HepG2 (cell line): ENCODE results near the gene ARPC1B. TPM values are rescaled to one million over a fixed set of nuclear protein-coding genes. Genes with fewer than 3 reads are reported as not detected.

Experiments used
- AHR ChIP-seq: IDR thresholded peaks from 2 replicates; pipeline ENCODE4 v1.6.1; 2018; ENCODE audit warnings: missing genetic modification reagents, missing compliant biosample characterization
- ARNT2 ChIP-seq: sonication (generic); formaldehyde crosslinking; IDR thresholded peaks from 2 replicates; pipeline ENCODE4 v1.8.0; 2022; ENCODE audit warnings: mild to moderate bottlenecking, low read depth, missing genetic modification reagents, moderate library complexity
- ATF7 ChIP-seq, 2 experiments: fragments of 450-650 bp in 1 of 2; sonication (generic) in 1 of 2; formaldehyde crosslinking in 1 of 2; IDR thresholded peaks; 2 replicates each; pipeline versions ENCODE4 v1.4.0 to v1.6.1; 2016 to 2020; ENCODE audit warnings: antibody characterized with exemption in 1 of 2, mild to moderate bottlenecking in 1 of 2, missing genetic modification reagents in 1 of 2
- ATF7-NPFF ChIP-seq: sonication (generic); formaldehyde crosslinking; IDR thresholded peaks from 2 replicates; pipeline ENCODE4 v1.8.1; 2023; ENCODE audit warnings: mild to moderate bottlenecking, low read depth, missing genetic modification reagents, moderate library complexity
- ATRX ChIP-seq: sonication (generic); formaldehyde crosslinking; IDR thresholded peaks from 2 replicates; pipeline ENCODE4 v1.4.0; 2020; ENCODE audit warnings: missing genetic modification reagents, borderline replicate concordance
- EED ChIP-seq: sonication (generic); formaldehyde crosslinking; IDR thresholded peaks from 2 replicates; pipeline ENCODE4 v1.5.0; 2020; ENCODE audit warnings: mild to moderate bottlenecking, missing genetic modification reagents
- FOXO1 ChIP-seq: sonication (generic); formaldehyde crosslinking; IDR thresholded peaks from 2 replicates; pipeline ENCODE4 v1.4.0; 2020; ENCODE audit warnings: missing genetic modification reagents
- KMT2A ChIP-seq: sonication (generic); formaldehyde crosslinking; IDR thresholded peaks from 2 replicates; pipeline ENCODE4 v1.4.0; 2020; ENCODE audit warnings: missing genetic modification reagents
- NCOA2 ChIP-seq: sonication (generic); formaldehyde crosslinking; IDR thresholded peaks from 2 replicates; pipeline ENCODE4 v1.8.0; 2022; ENCODE audit warnings: inconsistent platforms
- NFKB2 ChIP-seq: sonication (generic); formaldehyde crosslinking; IDR thresholded peaks from 2 replicates; pipeline ENCODE4 v1.4.0; 2020; ENCODE audit warnings: missing genetic modification reagents, borderline replicate concordance
- PAF1 ChIP-seq: IDR thresholded peaks from 2 replicates; pipeline ENCODE4 v1.6.1; 2016; ENCODE audit warnings: missing genetic modification reagents, missing compliant biosample characterization
- PHF8 ChIP-seq: sonication (generic); formaldehyde crosslinking; IDR thresholded peaks from 2 replicates; pipeline ENCODE4 v1.5.0; 2020; ENCODE audit warnings: missing genetic modification reagents
- SOX13 ChIP-seq, 3 experiments: fragments of 450-650 bp in 1 of 3; sonication (generic) in 1 of 3; formaldehyde crosslinking in 1 of 3; IDR thresholded peaks in 2 of 3; conservative IDR thresholded peaks in 1 of 3; 2 replicates each; pipeline versions ENCODE4 v1.5.0 to v1.6.1; 2016 to 2020; ENCODE audit warnings: antibody characterized with exemption in 1 of 3, mild to moderate bottlenecking in 1 of 3, missing compliant biosample characterization in 1 of 3, missing genetic modification reagents in 1 of 3, moderate library complexity in 1 of 3
- ZBTB34 ChIP-seq: sonication (generic); formaldehyde crosslinking; IDR thresholded peaks from 2 replicates; pipeline ENCODE4 v1.8.0; 2022; ENCODE audit warnings: mild to moderate bottlenecking, missing genetic modification reagents
- ZC3H4 ChIP-seq: sonication (generic); formaldehyde crosslinking; IDR thresholded peaks from 2 replicates; pipeline ENCODE4 v1.4.0; 2020; ENCODE audit warnings: missing genetic modification reagents, borderline replicate concordance
- ZFY ChIP-seq: sonication (generic); formaldehyde crosslinking; IDR thresholded peaks from 2 replicates; pipeline ENCODE4 v1.4.0; 2020; ENCODE audit warnings: missing genetic modification reagents
- ZNF276 ChIP-seq: sonication (generic); formaldehyde crosslinking; IDR thresholded peaks from 2 replicates; pipeline ENCODE4 v1.4.0; 2020; ENCODE audit warnings: mild to moderate bottlenecking, low read depth, missing genetic modification reagents
- ZNF451 ChIP-seq: sonication (generic); formaldehyde crosslinking; IDR thresholded peaks from 2 replicates; pipeline ENCODE4 v1.5.0; 2020; ENCODE audit warnings: mild to moderate bottlenecking, missing genetic modification reagents
- ZNF556 ChIP-seq: sonication (generic); formaldehyde crosslinking; IDR thresholded peaks from 2 replicates; pipeline ENCODE4 v1.4.0; 2020; ENCODE audit warnings: mild to moderate bottlenecking, missing genetic modification reagents, borderline replicate concordance
- ZNF564 ChIP-seq: sonication (generic); formaldehyde crosslinking; IDR thresholded peaks from 2 replicates; pipeline ENCODE4 v1.8.1; 2023; ENCODE audit warnings: mild to moderate bottlenecking, missing genetic modification reagents
- ZNF569 ChIP-seq: sonication (generic); formaldehyde crosslinking; IDR thresholded peaks from 2 replicates; pipeline ENCODE4 v1.5.0; 2020; ENCODE audit warnings: mild to moderate bottlenecking, missing genetic modification reagents, moderate library complexity, borderline replicate concordance
- ZNF704 ChIP-seq: sonication (generic); formaldehyde crosslinking; IDR thresholded peaks from 2 replicates; pipeline ENCODE4 v1.8.1; 2023; ENCODE audit warnings: mild to moderate bottlenecking, inconsistent platforms, moderate library complexity, missing genetic modification reagents, borderline replicate concordance
- ZNF83 ChIP-seq: sonication (generic); formaldehyde crosslinking; IDR thresholded peaks from 2 replicates; pipeline ENCODE4 v1.4.0; 2020; ENCODE audit warnings: missing genetic modification reagents, mild to moderate bottlenecking, borderline replicate concordance
- ZSCAN30 ChIP-seq: sonication (generic); formaldehyde crosslinking; IDR thresholded peaks from 2 replicates; pipeline ENCODE4 v1.5.0; 2020; ENCODE audit warnings: mild to moderate bottlenecking, missing genetic modification reagents
- ZSCAN31 ChIP-seq: sonication (generic); formaldehyde crosslinking; IDR thresholded peaks from 2 replicates; pipeline ENCODE4 v1.5.0; 2020; ENCODE audit warnings: low read depth, mild to moderate bottlenecking, missing genetic modification reagents
- polyA plus RNA-seq, 8 experiments: library from polyadenylated mRNA; depleted of rRNA in 3 of 8; stranded (reverse) in 7 of 8; unstranded in 1 of 8; fragments of >200 nt; fragmentation: Illumina TruSeq in 4 of 8; extraction: Trizol in 4 of 8; gene quantifications; 2 replicates each; pipeline versions ENCODE4 v1.2.1 to v1.2.3, GENCODE V29; 2011 to 2016; ENCODE audit warnings: low read depth in 4 of 8, missing spikeins in 1 of 8, mixed read lengths in 1 of 8; ENCODE audit not compliant: insufficient read depth in 1 of 8
- total RNA-seq, 5 experiments: library from RNA; depleted of rRNA; stranded (reverse); fragments of >200 nt; fragmentation: Illumina TruSeq; extraction: Trizol; gene quantifications; 2 replicates each; pipeline ENCODE4 v1.2.3, GENCODE V29; 2016; ENCODE audit warnings: low read depth in 1 of 5

The ARPC1B gene
- total and polyA plus RNA-seq, 2 of the 13 experiments (the other 11 are each of a cell fraction or from before 2014, with no cell fraction given) = 72.9 to 89.1 TPM

- TF ChIP-seq PAF1 (CRISPR knock-in tag) (no peak), ARNT2 (peak; percentile 72), AHR (peak; percentile 19; the same call in 1 of the 2 replicates), NCOA2 (CRISPR knock-in tag) (no peak), ZNF569 (no peak), ZNF276 (CRISPR knock-in tag) (no peak), ATRX (no peak), ZNF704 (CRISPR knock-in tag) (peak; percentile 61; the same call in 1 of the 2 replicates), ZNF83 (CRISPR knock-in tag) (no peak), ZBTB34 (CRISPR knock-in tag) (no peak), ZNF451 (CRISPR knock-in tag) (peak; percentile 86), ZFY (CRISPR knock-in tag) (peak; percentile 97), ZC3H4 (no peak), EED (0 out of 2 replicates have a peak, but pooled peaks have one; percentile 72), ZNF564 (peak; percentile 65; the same call in 1 of the 2 replicates), KMT2A (CRISPR knock-in tag) (peak; percentile 99), ZSCAN31 (CRISPR knock-in tag) (peak; percentile 80), ZSCAN30 (peak; percentile 64; the same call in 1 of the 2 replicates), SOX13 (IDR thresholded peaks at IDR 0.05) (no peak), SOX13 (CRISPR knock-in tag; conservative IDR thresholded peaks at IDR 0.05 in 1 of 2, IDR thresholded peaks at IDR 0.05 in 1 of 2) (peak in 1 of 2 experiments; percentile 41; a peak in 1 of 4 replicates), FOXO1 (CRISPR knock-in tag) (peak; percentile 41; the same call in 1 of the 2 replicates), NFKB2 (peak; percentile 93; the same call in 1 of the 2 replicates), ZNF556 (CRISPR knock-in tag) (peak; percentile 89), ATF7-NPFF (CRISPR knock-in tag) (peak; percentile 90), PHF8 (CRISPR knock-in tag) (peak; percentile 98), ATF7 (IDR thresholded peaks at IDR 0.05) (no peak), ATF7 (CRISPR knock-in tag; IDR thresholded peaks at IDR 0.05) (no peak)
Observed at GRCh38 chr7:99325592-99326407, 48.7 kb upstream of the ARPC1B start, which contains the start of gene ARPC1A (continued).
